GM23248 (cell line): Measurements from ENCODE around the gene SIRT6. TPM values are rescaled to one million over a fixed set of nuclear protein-coding genes. Genes with fewer than 3 reads are reported as not detected.
"Not testable (repeated sequence)": the region's sequence is repeated elsewhere in the genome, so short reads cannot be mapped to it uniquely, and the experiment has no call there.

ENCODE experiments used
- DNase-seq: peaks from one replicate; pipeline ENCODE4 v3.0.0-alpha.2; 2015
- H2AFZ ChIP-seq: fragments of 200-600 bp; sonication (generic); 2 replicates; pipeline ENCODE4 v1.6.1; 2016; ENCODE audit warnings: antibody characterized with exemption
- H3F3A ChIP-seq: fragments of 200-600 bp; sonication (generic); 2 replicates; pipeline ENCODE4 v1.6.1; 2016; ENCODE audit warnings: mild to moderate bottlenecking, antibody characterized with exemption, mixed run types; ENCODE audit not compliant: insufficient read depth
- H3K27ac ChIP-seq: fragments of 200-600 bp; sonication (generic); 2 replicates; pipeline ENCODE4 v1.5.1; 2016; ENCODE audit warnings: mild to moderate bottlenecking
- H3K27me3 ChIP-seq: fragments of 200-600 bp; sonication (generic); replicated peaks from 2 replicates; pipeline ENCODE4 v1.6.1; 2016; ENCODE audit warnings: mild to moderate bottlenecking; ENCODE audit not compliant: insufficient read depth
- H3K36me3 ChIP-seq: fragments of 200-600 bp; sonication (generic); 2 replicates; pipeline ENCODE4 v1.6.1; 2016; ENCODE audit warnings: low read depth, mild to moderate bottlenecking
- H3K4me1 ChIP-seq: fragments of 200-600 bp; sonication (generic); 2 replicates; pipeline ENCODE4 v1.6.1; 2016; ENCODE audit warnings: mild to moderate bottlenecking; ENCODE audit not compliant: insufficient read depth
- H3K4me2 ChIP-seq: fragments of 200-600 bp; sonication (generic); one replicate; pipeline ENCODE4 v1.6.1; 2016; ENCODE audit warnings: mild to moderate bottlenecking; ENCODE audit not compliant: unreplicated experiment
- H3K4me3 ChIP-seq: fragments of 200-600 bp; sonication (generic); 2 replicates; pipeline ENCODE4 v1.5.1; 2016; ENCODE audit warnings: mild to moderate bottlenecking
- H3K79me2 ChIP-seq: fragments of 200-600 bp; sonication (generic); 2 replicates; pipeline ENCODE4 v1.6.1; 2016; ENCODE audit warnings: mild to moderate bottlenecking; ENCODE audit not compliant: insufficient read depth
- H3K9ac ChIP-seq: fragments of 200-600 bp; sonication (generic); 2 replicates; pipeline ENCODE4 v1.6.1; 2016; ENCODE audit warnings: mild to moderate bottlenecking
- H3K9me2 ChIP-seq: fragments of 200-600 bp; sonication (generic); 2 replicates; pipeline ENCODE4 v1.6.1; 2016; ENCODE audit warnings: mixed run types, mild to moderate bottlenecking, moderate library complexity; ENCODE audit not compliant: insufficient read depth
- H3K9me3 ChIP-seq: fragments of 200-600 bp; sonication (generic); one replicate; pipeline ENCODE4 v1.6.1; 2017; ENCODE audit warnings: low read depth
- H4K20me1 ChIP-seq: fragments of 200-600 bp; sonication (generic); 2 replicates; pipeline ENCODE4 v1.6.0; 2016; ENCODE audit not compliant: insufficient read depth
- EZH2 ChIP-seq: fragments of 200-600 bp; sonication (generic); IDR thresholded peaks from 2 replicates; pipeline ENCODE4 v1.6.1; 2018; ENCODE audit warnings: antibody characterized with exemption, mild to moderate bottlenecking; ENCODE audit not compliant: insufficient read depth, poor library complexity, severe bottlenecking
- EZH2phosphoT487 ChIP-seq: fragments of 200-600 bp; sonication (generic); IDR thresholded peaks from 2 replicates; pipeline ENCODE4 v1.6.1; 2018; ENCODE audit warnings: antibody characterized with exemption, moderate library complexity, mild to moderate bottlenecking, low read depth; ENCODE audit not compliant: insufficient read depth
- WGBS, 2 experiments: methylation state at CpG; one replicate each; pipeline ENCODE4 v1.1.6; 2015 to 2017; ENCODE audit warnings: low lambda C conversion rate in 2 of 2, low coverage in 1 of 2; ENCODE audit errors: missing lambda C conversion rate in 2 of 2; 5-methylcytosine and 5-hydroxymethylcytosine counted together
- in situ Hi-C: fragments of 300-500 bp; cut with MboI; formaldehyde crosslinking; loops from 2 replicates; pipeline ENCODE4 v1.15.0; 2020
- polyA plus RNA-seq: library from polyadenylated mRNA; unstranded; fragments of >200 nt; fragmentation: Nextera tagmentation; extraction: Ambion mirVana; gene quantifications from 2 replicates; pipeline ENCODE4 v1.2.1, GENCODE V29; 2016
- total RNA-seq: library from RNA; depleted of rRNA; stranded (reverse); fragments of >200 nt; shearing (Covaris generic); gene quantifications from 2 replicates; pipeline ENCODE4 v1.2.3, GENCODE V29; 2014

Gene SIRT6
- total and polyA plus RNA-seq, 2 experiments from 2014 or later: 14.4 to 19.6 TPM

- Histone ChIP-seq H4K20me1 (no peaks in the 10 kb centered on the region), H3K9me3 (no peaks in the 10 kb centered on the region), H3K27ac (no peak overlapping the region), H3K4me1 (0 out of 2 replicates have a peak, but pooled peaks cover 1% of the 10 kb centered on the region), H3K9ac (no peak overlapping the region), H3K4me2 (no peak overlapping the region), H3K79me2 (no peaks in the 10 kb centered on the region), H3K4me3 (no peak overlapping the region), H2AFZ (0 out of 2 replicates have a peak overlapping the region, but pooled peaks have one; percentile 28), H3K27me3 (no peaks in the 10 kb centered on the region), H3K36me3 (no peaks in the 10 kb centered on the region), H3F3A (no peaks in the 10 kb centered on the region), H3K9me2 (no peaks in the 10 kb centered on the region)
- in situ Hi-C loops: no loop called here
- peak; percentile 60 for DNase-seq
- 22 to 30% methylated on average over 9 to 14 of the region's 14 CpGs for WGBS, 2 experiments
- TF ChIP-seq EZH2phosphoT487 (no peak), EZH2 (no peak)
Observed at GRCh38 chr19:4139614-4140236, 42.6 kb downstream of the SIRT6 start.

- H2AFZ ChIP-seq: no peak overlapping the region
- H3F3A ChIP-seq: no peaks in the 10 kb centered on the region
- H3K4me2 ChIP-seq: no peak overlapping the region
- H3K4me1 ChIP-seq: no peaks in the 10 kb centered on the region
- no peak for TF ChIP-seq EZH2phosphoT487
- TF ChIP-seq EZH2: no peak
- H3K27ac ChIP-seq: no peak overlapping the region
- no peaks in the 10 kb centered on the region for H3K9me2 ChIP-seq
- in situ Hi-C loops: no loop called here
- H3K9ac ChIP-seq: no peak overlapping the region
- no peaks in the 10 kb centered on the region for H3K36me3 ChIP-seq
- 76 to 80% methylated on average over 5 of the region's 5 CpGs for WGBS, 2 experiments
- no peak overlapping the region for H3K4me3 ChIP-seq
- no peaks in the 10 kb centered on the region for H3K9me3 ChIP-seq
- DNase-seq: no peak
- H3K27me3 ChIP-seq: no peaks in the 10 kb centered on the region
- H3K79me2 ChIP-seq: no peaks in the 10 kb centered on the region
- no peaks in the 10 kb centered on the region for H4K20me1 ChIP-seq
Observed at GRCh38 chr19:4138445-4138844, 43.9 kb downstream of the SIRT6 start.

GRCh38 chr19:4136680-4137088 is 45.7 kb downstream of the SIRT6 start:
- H3K36me3 ChIP-seq: no peaks in the 10 kb centered on the region
- in situ Hi-C loops: no loop called here
- TF ChIP-seq EZH2: no peak
- TF ChIP-seq EZH2phosphoT487: no peak
- peaks cover 3% of the 10 kb centered on the region; the same call in 1 of the 2 replicates for H3K4me1 ChIP-seq
- DNase-seq: no peak
- no peak overlapping the region for H2AFZ ChIP-seq
- H3K4me3 ChIP-seq: no peak overlapping the region
- H4K20me1 ChIP-seq: no peaks in the 10 kb centered on the region
- H3K9me3 ChIP-seq: no peaks in the 10 kb centered on the region
- H3K9ac ChIP-seq: no peak overlapping the region
- H3K27me3 ChIP-seq: no peaks in the 10 kb centered on the region
- H3K79me2 ChIP-seq: no peaks in the 10 kb centered on the region
- H3F3A ChIP-seq: no peaks in the 10 kb centered on the region
- no peaks in the 10 kb centered on the region for H3K9me2 ChIP-seq
- H3K4me2 ChIP-seq: no peak overlapping the region
- WGBS, 2 experiments: 88 to 95% methylated on average over 8 of the region's 8 CpGs
- no peak overlapping the region for H3K27ac ChIP-seq

- H4K20me1 ChIP-seq: not testable (repeated sequence)
Observed at GRCh38 chr19:4135386-4135785, 47.0 kb downstream of the SIRT6 start.

GRCh38 chr19:4134351-4134750 is 48.0 kb downstream of the SIRT6 start:
- peaks cover 9% of the 10 kb centered on the region for H3F3A ChIP-seq
- no peak overlapping the region for H2AFZ ChIP-seq
- no peaks in the 10 kb centered on the region for H3K27me3 ChIP-seq
- no peaks in the 10 kb centered on the region for H3K9me2 ChIP-seq
- H3K4me2 ChIP-seq: no peak overlapping the region
- H3K4me1 ChIP-seq: peaks cover 14% of the 10 kb centered on the region; the same call in 1 of the 2 replicates
- 6% methylated on average over 6 of the region's 6 CpGs for WGBS, 2 experiments
- no peak overlapping the region for H3K27ac ChIP-seq
- H3K9me3 ChIP-seq: no peaks in the 10 kb centered on the region
- TF ChIP-seq EZH2: no peak
- TF ChIP-seq EZH2phosphoT487: no peak
- in situ Hi-C loops: no loop called here
- no peaks in the 10 kb centered on the region for H4K20me1 ChIP-seq
- no peaks in the 10 kb centered on the region for H3K36me3 ChIP-seq
- no peak overlapping the region for H3K9ac ChIP-seq
- H3K4me3 ChIP-seq: no peak overlapping the region
- no peaks in the 10 kb centered on the region for H3K79me2 ChIP-seq
- DNase-seq: peak; percentile 39

More at GRCh38 chr19:4135386-4135785, 47.0 kb downstream of the SIRT6 start:
- in situ Hi-C loops, H2AFZ ChIP-seq, H3F3A ChIP-seq, H3K9me3 ChIP-seq, H3K79me2 ChIP-seq, H3K27me3 ChIP-seq, H3K27ac ChIP-seq, H3K9me2 ChIP-seq, H3K4me2 ChIP-seq, H3K9ac ChIP-seq, H3K36me3 ChIP-seq, H3K4me3 ChIP-seq: not testable (repeated sequence)
- peaks cover 14% of the 10 kb centered on the region; the same call in 1 of the 2 replicates for H3K4me1 ChIP-seq
- WGBS, 2 experiments: 84 to 87% methylated on average over 9 of the region's 9 CpGs
- DNase-seq: peak; percentile 28
